ENCODE results near the gene SLC44A1.
A peak's percentile ranks its signal among the peaks of the same experiment; 100 is the strongest.

The SLC44A1 gene

GRCh38 chr9:105403552-105404248, 159.2 kb downstream of the SLC44A1 start:
- no peak for DNase-seq

- peak; percentile 86 for DNase-seq
Observed at GRCh38 chr9:105405514-105406131, 161.2 kb downstream of the SLC44A1 start.

- no peak for DNase-seq
Observed at GRCh38 chr9:105406369-105406768, 161.9 kb downstream of the SLC44A1 start.

GRCh38 chr9:105413525-105413924, 169.1 kb downstream of the SLC44A1 start:
- no peak for DNase-seq

- DNase-seq = peak; percentile 38
Observed at GRCh38 chr9:105414947-105415661, 170.7 kb downstream of the SLC44A1 start.

- DNase-seq = no peak
Observed at GRCh38 chr9:105415662-105415980, 171.2 kb downstream of the SLC44A1 start.

- no peak for DNase-seq
Observed at GRCh38 chr9:105416840-105417239, 172.4 kb downstream of the SLC44A1 start.

GRCh38 chr9:105418588-105419500, 174.4 kb downstream of the SLC44A1 start:
- DNase-seq = no peak

GRCh38 chr9:105419816-105420597, 175.6 kb downstream of the SLC44A1 start:
- DNase-seq = no peak

GRCh38 chr9:105421154-105421553, 176.7 kb downstream of the SLC44A1 start:
- no peak for DNase-seq

- no peak for DNase-seq
Observed at GRCh38 chr9:105421864-105422263, 177.4 kb downstream of the SLC44A1 start.

GRCh38 chr9:105425816-105426433, 181.5 kb downstream of the SLC44A1 start:
- no peak for DNase-seq

GRCh38 chr9:105426657-105427056, 182.2 kb downstream of the SLC44A1 start:
- DNase-seq = no peak

- no peak for DNase-seq
Observed at GRCh38 chr9:105431424-105432246, 187.2 kb downstream of the SLC44A1 start.

- no peak for DNase-seq
Observed at GRCh38 chr9:105432247-105432842, 187.9 kb downstream of the SLC44A1 start.

GRCh38 chr9:105435453-105435852, 191.0 kb downstream of the SLC44A1 start:
- DNase-seq = no peak

- DNase-seq = no peak
Observed at GRCh38 chr9:105436783-105437182, 192.3 kb downstream of the SLC44A1 start.

GRCh38 chr9:105437704-105438103, 193.3 kb downstream of the SLC44A1 start:
- DNase-seq = no peak

GRCh38 chr9:105438141-105438806, 193.8 kb downstream of the SLC44A1 start:
- DNase-seq = no peak

GRCh38 chr9:105439428-105439827, 195.0 kb downstream of the SLC44A1 start:
- DNase-seq = no peak
